T-cell (primary cell): Measurements from ENCODE around the gene FMO5. TPM values are rescaled to one million over a fixed set of nuclear protein-coding genes. Genes with fewer than 3 reads are reported as not detected.

ENCODE experiments used
- ATAC-seq, 4 experiments: fragments of 200-7000 bp in 3 of 4; fragments of 150-1000 bp in 1 of 4; cut with Tn5 transposase; replicated peaks in 1 of 4; 1 replicate in 3 of 4; 2 replicates in 1 of 4; pipeline ENCODE4 v1.10.0; 2021; ENCODE audit warnings: moderate library complexity in 3 of 4, mild to moderate bottlenecking in 2 of 4, moderate number of reproducible peaks in 1 of 4
- CTCF ChIA-PET, 2 donors: fragments of 300-600 bp; sonication (Branson Sonifier 250); formaldehyde crosslinking; loops; one replicate each; lab custom pipeline; 2022; ENCODE audit warnings: antibody characterized with exemption in 2 of 2; lab: Charles Lee
- POLR2A ChIA-PET, 2 donors: fragments of 300-600 bp; sonication (Branson Sonifier 250); formaldehyde crosslinking; loops; one replicate each; lab custom pipeline; 2022; ENCODE audit warnings: antibody characterized with exemption in 2 of 2; lab: Charles Lee
- DNase-seq, 35 experiments: peaks; one replicate each; pipeline versions ENCODE4 v3.0.0 to v3.0.0-alpha.2; 2013 to 2023
- H3K27ac ChIP-seq: one replicate; pipeline ENCODE4 v1.5.1; 2013; ENCODE audit warnings: low read length
- H3K27me3 ChIP-seq, 2 experiments: replicated peaks in 1 of 2; 1 replicate in 1 of 2; 2 replicates in 1 of 2; pipeline versions ENCODE4 v1.6.1 to v1.7.0; 2013; ENCODE audit warnings: low read length in 1 of 2, mixed read lengths in 1 of 2; ENCODE audit not compliant: control insufficient read depth in 2 of 2, insufficient read depth in 2 of 2; ENCODE audit errors: extremely low read depth in 1 of 2
- H3K36me3 ChIP-seq, 2 donors: 1 replicate in 1 of 2; 2 replicates in 1 of 2; pipeline versions ENCODE4 v1.6.1 to v1.7.0; 2013; ENCODE audit warnings: low read length in 1 of 2; ENCODE audit not compliant: control insufficient read depth in 2 of 2, insufficient read depth in 1 of 2; ENCODE audit errors: extremely low read depth in 1 of 2
- H3K4me1 ChIP-seq, 2 experiments: 1 replicate in 1 of 2; 2 replicates in 1 of 2; pipeline versions ENCODE4 v1.6.1 to v1.7.0; 2013; ENCODE audit warnings: low read length in 2 of 2, mixed read lengths in 1 of 2; ENCODE audit not compliant: insufficient read depth in 2 of 2, control insufficient read depth in 1 of 2; ENCODE audit errors: extremely low read depth in 1 of 2
- H3K4me3 ChIP-seq, 2 donors: 1 replicate in 1 of 2; 2 replicates in 1 of 2; pipeline versions ENCODE4 v1.5.1 to v1.7.0; 2013; ENCODE audit warnings: mild to moderate bottlenecking in 2 of 2, low read length in 1 of 2, moderate library complexity in 1 of 2; ENCODE audit not compliant: control insufficient read depth in 1 of 2; ENCODE audit errors: extremely low read depth in 1 of 2
- H3K9me3 ChIP-seq: 2 replicates; pipeline ENCODE4 v1.7.0; 2013
- H3K27ac Mint-ChIP-seq, 2 donors: one replicate each; pipeline ENCODE4 v1.8.0; 2020 to 2021; ENCODE audit warnings: mild to moderate bottlenecking in 2 of 2, mixed read lengths in 2 of 2
- H3K27me3 Mint-ChIP-seq, 2 donors: one replicate each; pipeline ENCODE4 v1.8.0; 2021 to 2022; ENCODE audit warnings: mixed read lengths in 2 of 2
- H3K36me3 Mint-ChIP-seq: one replicate; pipeline ENCODE4 v1.8.0; 2021; ENCODE audit warnings: mixed read lengths
- H3K4me1 Mint-ChIP-seq, 3 donors: one replicate each; pipeline ENCODE4 v1.8.0; 2020 to 2022; ENCODE audit warnings: mixed read lengths in 3 of 3, mild to moderate bottlenecking in 1 of 3
- H3K4me3 Mint-ChIP-seq, 3 donors: one replicate each; pipeline ENCODE4 v1.8.0; 2020 to 2022; ENCODE audit warnings: mild to moderate bottlenecking in 3 of 3, mixed read lengths in 3 of 3, moderate library complexity in 3 of 3
- H3K9me3 Mint-ChIP-seq, 3 donors: one replicate each; pipeline ENCODE4 v1.8.0; 2020 to 2022; ENCODE audit warnings: mixed read lengths in 3 of 3
- WGBS: methylation state at CpG from one replicate; pipeline ENCODE4 v1.1.5; 2013; ENCODE audit warnings: missing lambda C conversion rate; ENCODE audit not compliant: insufficient coverage; 5-methylcytosine and 5-hydroxymethylcytosine counted together
- total RNA-seq, 35 experiments: library from RNA in 6 of 35; stranded (reverse) in 6 of 35; fragments of 120-200 nt in 1 of 35; gene quantifications; one replicate each; pipeline versions ENCODE4 v1.2.1 to v1.2.4 and lab custom pipeline; 2013 to 2026

Gene FMO5
- total RNA-seq, 5 donors from 2014 or later (not counting 1 experiment from before 2014, with no cell fraction given) = 0.23 to 1.4 (median 0.95) TPM

GRCh38 chr1:147142886-147143285 lies 82.3 kb downstream of the FMO5 start:
- Histone ChIP-seq H3K4me3 (no peak overlapping the region), H3K36me3 (no peaks in the 10 kb centered on the region), H3K9me3 (no peaks in the 10 kb centered on the region), H3K27ac (no peak overlapping the region), H3K4me1 (no peaks in the 10 kb centered on the region), H3K27me3 (peaks cover 0 to 4% of the 10 kb centered on the region in 2 experiments)
- Mint-ChIP-seq H3K27ac (no peak overlapping the region), H3K9me3 (no peaks in the 10 kb centered on the region), H3K4me1 (no peaks in the 10 kb centered on the region), H3K36me3 (peaks cover 8% of the 10 kb centered on the region), H3K4me3 (no peak overlapping the region), H3K27me3 (peaks cover 33% of the 10 kb centered on the region in 2 donors)
- WGBS = no CpG with 5 or more reads among the region's 2 CpGs
- ATAC-seq = no peak
- ChIA-PET CTCF (no interaction called here), POLR2A (no interaction called here)
- DNase-seq = no peak

Other genes starting within 250 kb of the FMO5 start
- 10 to 100 TPM; 13.6 to 22.0 (median 18.4) TPM for gene PRKAB2, start 52.9 kb downstream of the FMO5 start, total RNA-seq
- 10 to 100 TPM; 25.1 to 43.9 (median 33.8) TPM for gene CHD1L, start 17.3 kb upstream of the FMO5 start, total RNA-seq